Liver (tissue), 3 donors: ENCODE data around the gene PLEKHB2.

Experiments used
- CTCF ChIP-seq: fragments of 150-350 bp; IDR thresholded peaks from 2 replicates; pipeline ENCODE4 v1.5.1; 2017; ENCODE audit warnings: improper control_type of control experiment, low read depth, low read length; ENCODE audit not compliant: missing input control
- EGR1 ChIP-seq, 2 donors: IDR thresholded peaks; 2 replicates each; pipeline ENCODE4 v1.6.1; 2016 to 2018; ENCODE audit warnings: antibody characterized with exemption in 2 of 2, low read depth in 2 of 2
- GABPA ChIP-seq, 2 donors: IDR thresholded peaks in 1 of 2; conservative IDR thresholded peaks in 1 of 2; 2 replicates each; pipeline ENCODE4 v1.6.1; 2016; ENCODE audit warnings: antibody characterized with exemption in 2 of 2, mild to moderate bottlenecking in 1 of 2, moderate library complexity in 1 of 2
- HNF4A ChIP-seq, 2 donors: conservative IDR thresholded peaks; 2 replicates each; pipeline ENCODE4 v1.6.1; 2016; ENCODE audit warnings: antibody characterized with exemption in 2 of 2, mild to moderate bottlenecking in 2 of 2
- JUND ChIP-seq, 2 donors: IDR thresholded peaks; 2 replicates each; pipeline ENCODE4 v1.6.1; 2016; ENCODE audit warnings: antibody characterized with exemption in 2 of 2
- MAX ChIP-seq: IDR thresholded peaks from 2 replicates; pipeline ENCODE4 v1.6.1; 2016; ENCODE audit warnings: antibody characterized with exemption
- REST ChIP-seq: IDR thresholded peaks from 2 replicates; pipeline ENCODE4 v1.6.1; 2016; ENCODE audit warnings: antibody characterized with exemption, mild to moderate bottlenecking
- SP1 ChIP-seq: IDR thresholded peaks from 2 replicates; pipeline ENCODE4 v1.6.1; 2018; ENCODE audit warnings: antibody characterized with exemption, mild to moderate bottlenecking
- TAF1 ChIP-seq: conservative IDR thresholded peaks from 2 replicates; pipeline ENCODE4 v1.6.1; 2016; ENCODE audit warnings: antibody characterized with exemption, mild to moderate bottlenecking
- YY1 ChIP-seq: IDR thresholded peaks from 2 replicates; pipeline ENCODE4 v1.6.1; 2016; ENCODE audit warnings: antibody characterized with exemption, mild to moderate bottlenecking
- donor health status: healthy.
- donor health status: healthy.

- no peak for TF ChIP-seq CTCF
- no peak for TF ChIP-seq YY1
- TF ChIP-seq MAX: no peak
- no peak for TF ChIP-seq GABPA (IDR thresholded peaks at IDR 0.05 in 1 of 2, conservative IDR thresholded peaks at IDR 0.05 in 1 of 2)
- no peak for TF ChIP-seq TAF1
- TF ChIP-seq EGR1 (IDR thresholded peaks at IDR 0.05; ENCODE audit: low read depth in 2 of 2): no peak
- no peak for TF ChIP-seq HNF4A (conservative IDR thresholded peaks at IDR 0.05)
- TF ChIP-seq REST: no peak
- TF ChIP-seq JUND (IDR thresholded peaks at IDR 0.05): no peak
- no peak for TF ChIP-seq SP1
Measured at GRCh38 chr2:131085646-131086045, 19.5 kb upstream of the PLEKHB2 start.
